ENCODE data around the gene SUMF1.

The SUMF1 gene

DNA sequence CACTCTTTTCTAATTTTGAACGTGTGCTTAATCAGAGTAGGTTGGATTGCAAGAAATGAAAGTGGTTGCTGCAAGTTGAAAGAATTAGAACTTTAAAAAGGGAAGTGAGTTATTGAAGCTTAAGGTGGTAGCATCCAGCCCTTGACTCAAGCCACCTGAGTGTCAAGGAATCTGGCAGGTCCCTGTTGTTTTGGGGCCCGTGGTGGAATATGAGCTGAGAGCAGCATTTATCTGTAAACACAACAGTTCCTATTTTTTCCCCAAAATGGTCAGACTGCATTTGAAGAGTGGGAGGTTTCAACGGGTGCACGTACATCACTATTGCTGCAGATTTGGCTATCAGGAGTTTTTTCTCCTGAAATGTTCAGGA, 27.8 kb upstream of the SUMF1 start:
- no peak for TF ChIP-seq EZH2phosphoT487 (IDR thresholded peaks at IDR 0.05; ENCODE audit: borderline replicate concordance)
- TF ChIP-seq, protein P1, sequence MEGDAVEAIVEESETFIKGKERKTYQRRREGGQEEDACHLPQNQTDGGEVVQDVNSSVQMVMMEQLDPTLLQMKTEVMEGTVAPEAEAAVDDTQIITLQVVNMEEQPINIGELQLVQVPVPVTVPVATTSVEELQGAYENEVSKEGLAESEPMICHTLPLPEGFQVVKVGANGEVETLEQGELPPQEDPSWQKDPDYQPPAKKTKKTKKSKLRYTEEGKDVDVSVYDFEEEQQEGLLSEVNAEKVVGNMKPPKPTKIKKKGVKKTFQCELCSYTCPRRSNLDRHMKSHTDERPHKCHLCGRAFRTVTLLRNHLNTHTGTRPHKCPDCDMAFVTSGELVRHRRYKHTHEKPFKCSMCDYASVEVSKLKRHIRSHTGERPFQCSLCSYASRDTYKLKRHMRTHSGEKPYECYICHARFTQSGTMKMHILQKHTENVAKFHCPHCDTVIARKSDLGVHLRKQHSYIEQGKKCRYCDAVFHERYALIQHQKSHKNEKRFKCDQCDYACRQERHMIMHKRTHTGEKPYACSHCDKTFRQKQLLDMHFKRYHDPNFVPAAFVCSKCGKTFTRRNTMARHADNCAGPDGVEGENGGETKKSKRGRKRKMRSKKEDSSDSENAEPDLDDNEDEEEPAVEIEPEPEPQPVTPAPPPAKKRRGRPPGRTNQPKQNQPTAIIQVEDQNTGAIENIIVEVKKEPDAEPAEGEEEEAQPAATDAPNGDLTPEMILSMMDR (conservative IDR thresholded peaks at IDR 0.05; ENCODE audit: low read length) = no peak
- H3K27me3 ChIP-seq (ENCODE audit: insufficient read depth, low read length, poor library complexity, severe bottlenecking) = no peaks in the 10 kb centered on the region
- H3K4me2 ChIP-seq (ENCODE audit: low read depth, low read length, poor library complexity, severe bottlenecking) = peak overlapping the region; percentile 88
- no peaks in the 10 kb centered on the region for H4K20me1 ChIP-seq (ENCODE audit: insufficient read depth, low read length, poor library complexity, severe bottlenecking)
- H3F3A ChIP-seq (ENCODE audit: low read depth) = no peaks in the 10 kb centered on the region
- H3K9me3 ChIP-seq (ENCODE audit: insufficient read depth, low read depth, low read length) = no peaks in the 10 kb centered on the region
- no peaks in the 10 kb centered on the region for H3K36me3 ChIP-seq (ENCODE audit: insufficient read depth, low read length)
- H2AFZ ChIP-seq (ENCODE audit: low read length) = no peak overlapping the region
- peaks cover 48% of the 10 kb centered on the region for H3K4me1 ChIP-seq (ENCODE audit: insufficient read depth, low read length, poor library complexity, severe bottlenecking)
- no peaks in the 10 kb centered on the region for H3K9me2 ChIP-seq (replicated peaks; ENCODE audit: low read depth, low read length)
- H3K9ac ChIP-seq (ENCODE audit: low read depth, low read length, poor library complexity, severe bottlenecking) = peak overlapping the region; percentile 78
- peaks cover 61% of the 10 kb centered on the region for H3K79me2 ChIP-seq (ENCODE audit: insufficient read depth, low read length)
- H3K4me3 ChIP-seq (ENCODE audit: low read length, poor library complexity, severe bottlenecking) = peak overlapping the region; percentile 92

DNA sequence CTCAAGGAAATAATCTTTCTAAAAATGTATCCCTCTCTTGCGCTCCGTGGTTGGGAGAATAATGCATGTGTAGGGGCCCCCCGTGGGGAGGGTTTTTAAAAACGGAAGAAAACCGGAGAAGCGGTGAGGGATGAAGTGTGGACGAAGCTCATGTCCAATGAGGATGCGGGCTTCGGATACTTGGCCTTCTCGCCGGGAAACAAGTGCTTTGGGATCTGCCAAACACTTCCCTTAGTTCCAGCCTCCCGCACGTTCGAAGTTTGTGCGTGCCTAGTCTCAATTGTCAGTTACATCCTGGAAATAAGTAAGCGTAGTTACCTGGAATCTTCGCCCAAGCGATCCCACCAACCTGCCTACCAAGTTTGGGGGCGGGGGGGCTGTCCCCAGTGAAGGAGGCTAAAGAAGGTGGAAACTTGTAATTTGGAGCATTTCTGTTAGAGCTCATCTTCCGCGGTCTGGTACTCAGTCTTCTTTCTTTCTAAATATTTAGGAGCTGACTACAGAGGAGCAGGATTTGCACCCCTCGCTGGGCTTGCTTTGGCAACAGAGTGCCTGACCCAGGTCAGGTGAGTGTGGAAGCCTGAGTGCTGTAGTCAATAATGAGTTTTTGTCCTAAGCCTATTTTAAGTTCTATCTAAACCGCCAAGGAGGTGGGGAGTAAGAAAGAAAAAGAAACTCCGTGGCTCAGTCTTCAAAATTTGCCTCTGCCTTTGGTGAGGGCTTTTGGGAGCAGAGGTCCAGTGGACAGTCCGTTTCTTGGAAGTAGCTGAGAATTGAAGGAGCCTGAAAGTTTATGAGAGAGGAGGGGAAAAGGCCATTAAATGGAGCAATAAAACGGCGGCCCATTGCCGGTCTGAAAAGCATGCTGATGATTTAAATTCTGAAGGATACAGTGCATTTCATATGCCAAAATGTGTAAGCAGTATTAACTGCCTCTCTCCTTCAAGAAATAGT, 27.1 kb upstream of the SUMF1 start:
- Histone ChIP-seq H3K79me2 (ENCODE audit: insufficient read depth, low read length) (peaks cover 57% of the 10 kb centered on the region), H2AFZ (ENCODE audit: low read length) (peak overlapping the region; percentile 65; the same call in 1 of the 2 replicates), H3K4me2 (ENCODE audit: low read depth, low read length, poor library complexity, severe bottlenecking) (peak overlapping the region; percentile 88), H3K4me3 (ENCODE audit: low read length, poor library complexity, severe bottlenecking) (peak overlapping the region; percentile 92), H4K20me1 (ENCODE audit: insufficient read depth, low read length, poor library complexity, severe bottlenecking) (no peaks in the 10 kb centered on the region), H3K4me1 (ENCODE audit: insufficient read depth, low read length, poor library complexity, severe bottlenecking) (peaks cover 48% of the 10 kb centered on the region), H3F3A (ENCODE audit: low read depth) (no peaks in the 10 kb centered on the region), H3K27me3 (ENCODE audit: insufficient read depth, low read length, poor library complexity, severe bottlenecking) (no peaks in the 10 kb centered on the region), H3K9ac (ENCODE audit: low read depth, low read length, poor library complexity, severe bottlenecking) (peak overlapping the region; percentile 78), H3K9me3 (ENCODE audit: insufficient read depth, low read depth, low read length) (no peaks in the 10 kb centered on the region), H3K9me2 (replicated peaks; ENCODE audit: low read depth, low read length) (no peaks in the 10 kb centered on the region), H3K36me3 (ENCODE audit: insufficient read depth, low read length) (no peaks in the 10 kb centered on the region)
- TF ChIP-seq EZH2phosphoT487 (IDR thresholded peaks at IDR 0.05; ENCODE audit: borderline replicate concordance) = no peak
- TF ChIP-seq, protein P1 (conservative IDR thresholded peaks at IDR 0.05; ENCODE audit: low read length) = no peak

DNA sequence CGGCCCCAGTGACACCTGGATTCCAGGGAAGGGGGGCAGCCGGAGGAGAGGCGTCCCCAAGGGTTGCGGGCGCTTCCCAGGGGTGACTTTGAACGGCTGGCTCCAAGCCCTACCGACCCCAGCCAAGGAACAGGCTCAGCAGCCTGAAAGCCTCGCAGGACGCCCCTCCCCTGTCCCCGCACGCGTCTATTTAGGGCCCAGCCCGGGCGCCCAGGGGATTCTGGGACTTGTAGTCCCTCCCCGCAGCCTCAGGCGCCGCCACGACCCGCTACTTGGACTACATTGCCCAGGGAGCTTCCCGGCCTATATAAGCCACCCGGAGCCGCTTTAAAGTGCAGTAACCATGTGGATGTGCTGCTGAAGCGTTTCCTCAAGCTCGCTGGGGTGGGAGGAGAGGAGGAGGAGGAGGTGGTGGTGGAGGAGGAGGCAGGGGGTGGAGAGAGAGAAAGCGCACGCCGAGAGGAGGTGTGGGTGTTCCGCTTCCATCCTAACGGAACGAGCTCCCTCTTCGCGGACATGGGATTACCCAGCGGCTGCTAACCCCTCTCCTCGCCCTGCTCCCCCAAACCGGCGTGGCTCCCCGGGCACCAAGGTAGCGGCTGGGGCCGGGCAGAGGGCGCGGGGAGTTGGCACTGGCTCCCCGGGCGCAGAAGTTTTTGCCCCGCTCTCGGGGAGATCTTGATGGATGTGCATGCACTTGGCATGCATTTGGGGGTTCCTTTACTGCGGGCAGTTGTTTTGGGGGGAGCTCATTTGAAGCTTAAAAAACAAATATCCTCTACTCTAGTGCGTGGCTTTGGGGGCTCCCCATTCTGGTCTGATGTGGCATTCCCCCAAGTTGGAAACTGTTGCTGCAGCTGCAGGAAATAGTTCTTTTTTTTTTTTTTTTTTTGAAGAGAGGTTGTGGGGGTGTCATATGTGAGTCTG, 26.2 kb upstream of the SUMF1 start, which contains the start of gene ITPR1:
Gene ITPR1, plus strand, starts transcription at position 335 of the 927 bp plus-strand sequence. CDS start 23,144 bp downstream, outside the sequence.
- Histone ChIP-seq H3K4me1 (ENCODE audit: insufficient read depth, low read length, poor library complexity, severe bottlenecking) (peaks cover 43% of the 10 kb centered on the region), H3K4me3 (ENCODE audit: low read length, poor library complexity, severe bottlenecking) (peak within 1 kb of the TSS; percentile 92), H3K4me2 (ENCODE audit: low read depth, low read length, poor library complexity, severe bottlenecking) (peak within 1 kb of the TSS; percentile 92), H2AFZ (ENCODE audit: low read length) (peak within 1 kb of the TSS; percentile 85), H3K9ac (ENCODE audit: low read depth, low read length, poor library complexity, severe bottlenecking) (peak within 1 kb of the TSS; percentile 78), H3K27me3 (ENCODE audit: insufficient read depth, low read length, poor library complexity, severe bottlenecking) (no peaks in the 10 kb centered on the region), H3K9me3 (ENCODE audit: insufficient read depth, low read depth, low read length) (no peaks in the 10 kb centered on the region), H3F3A (ENCODE audit: low read depth) (no peaks in the 10 kb centered on the region), H3K36me3 (ENCODE audit: insufficient read depth, low read length) (no peaks in the 10 kb centered on the region), H4K20me1 (ENCODE audit: insufficient read depth, low read length, poor library complexity, severe bottlenecking) (no peaks in the 10 kb centered on the region), H3K9me2 (replicated peaks; ENCODE audit: low read depth, low read length) (no peaks in the 10 kb centered on the region), H3K79me2 (ENCODE audit: insufficient read depth, low read length) (peaks cover 50% of the 10 kb centered on the region)
- TF ChIP-seq, protein P1 (conservative IDR thresholded peaks at IDR 0.05; ENCODE audit: low read length) = no peak
- no peak for TF ChIP-seq EZH2phosphoT487 (IDR thresholded peaks at IDR 0.05; ENCODE audit: borderline replicate concordance)
